A549 (cell line): ENCODE data around the gene AFF3. TPM values are rescaled to one million over a fixed set of nuclear protein-coding genes. Genes with fewer than 3 reads are reported as not detected.

Experiments
- ATAC-seq, 2 experiments: fragments of 200-7000 bp in 1 of 2; fragments of >200 bp in 1 of 2; cut with Nextera tagmentation in 1 of 2; cut with Tn5 transposase in 1 of 2; 3 replicates each; pipeline versions ENCODE4 v1.8.0 to v1.9.1; 2018 to 2020; ENCODE audit warnings: mild to moderate bottlenecking in 1 of 2, moderate library complexity in 1 of 2
- CTCF ChIA-PET: fragments of 300-600 bp; sonication (Branson Sonifier 250); formaldehyde crosslinking; extraction: SDS; loops from one replicate; lab custom pipeline; 2021; ENCODE audit warnings: antibody characterized with exemption, inconsistent platforms; lab: Yijun Ruan, JAX
- POLR2A ChIA-PET: fragments of 350-600 bp; formaldehyde crosslinking; extraction: SDS; loops from one replicate; lab custom pipeline; 2021; ENCODE audit warnings: antibody characterized with exemption, inconsistent platforms; lab: Yijun Ruan, JAX
- DNase-seq, 2 experiments: peaks; one replicate each; pipeline versions ENCODE4 v3.0.0 to v3.0.0-alpha.2; 2011 to 2016; ENCODE audit warnings: low read depth in 1 of 2, low spot score in 1 of 2
- FAIRE-seq: peaks from 2 replicates; lab custom pipeline; 2011; peaks lifted over from hg19 to GRCh38; lab: Jason Lieb, UNC
- H3K27ac ChIP-seq, 2 experiments: fragments of >200 bp; sonication (Bioruptor Twin); formaldehyde crosslinking; 3 replicates each; pipeline ENCODE4 v1.5.1; 2016 to 2017
- H3K4me1 ChIP-seq: fragments of >200 bp; sonication (Bioruptor Twin); formaldehyde crosslinking; 3 replicates; pipeline ENCODE4 v1.6.1; 2016
- H3K4me2 ChIP-seq: fragments of >200 bp; sonication (Bioruptor Twin); formaldehyde crosslinking; 3 replicates; pipeline ENCODE4 v1.6.1; 2016
- H3K4me3 ChIP-seq: fragments of >200 bp; sonication (Bioruptor Twin); formaldehyde crosslinking; 3 replicates; pipeline ENCODE4 v1.5.1; 2016
- H3K9me3 ChIP-seq: fragments of >200 bp; sonication (Bioruptor Twin); formaldehyde crosslinking; 3 replicates; pipeline ENCODE4 v1.6.1; 2016
- BHLHE40 ChIP-seq: IDR thresholded peaks from 2 replicates; pipeline ENCODE4 v1.6.1; 2012; ENCODE audit warnings: low read depth, low read length, inconsistent platforms
- CEBPB ChIP-seq, 2 experiments: fragments of >200 bp in 1 of 2; sonication (Bioruptor Twin) in 1 of 2; formaldehyde crosslinking in 1 of 2; IDR thresholded peaks; 2 replicates each; pipeline ENCODE4 v1.6.1; 2012 to 2016
- FOSL2 ChIP-seq, 2 experiments: fragments of 450-650 bp in 1 of 2; fragments of >200 bp in 1 of 2; sonication (Bioruptor Twin) in 1 of 2; formaldehyde crosslinking; IDR thresholded peaks; 2 replicates each; pipeline versions ENCODE4 v1.5.0 to v1.6.1; 2016 to 2020; ENCODE audit warnings: mild to moderate bottlenecking in 1 of 2, moderate library complexity in 1 of 2
- FOXS1 ChIP-seq: fragments of 250-450 bp; sonication (Bioruptor Pico); IDR thresholded peaks from 2 replicates; pipeline ENCODE4 v1.5.0; 2020; ENCODE audit warnings: mild to moderate bottlenecking, moderate library complexity
- HDAC2 ChIP-seq: fragments of 200-600 bp; sonication (generic); IDR thresholded peaks from 2 replicates; pipeline ENCODE4 v1.6.1; 2016
- HES2 ChIP-seq: fragments of >200 bp; sonication (Bioruptor Twin); formaldehyde crosslinking; IDR thresholded peaks from 2 replicates; pipeline ENCODE4 v1.6.1; 2016
- HMGXB4 ChIP-seq: fragments of 250-450 bp; sonication (Bioruptor Pico); IDR thresholded peaks from 2 replicates; pipeline ENCODE4 v1.5.0; 2021; ENCODE audit warnings: mild to moderate bottlenecking, moderate library complexity, borderline replicate concordance
- HOXB5 ChIP-seq: fragments of 250-450 bp; sonication (Bioruptor Pico); IDR thresholded peaks from 2 replicates; pipeline ENCODE4 v1.5.0; 2020; ENCODE audit warnings: mild to moderate bottlenecking, moderate library complexity
- JUN ChIP-seq, 2 experiments: fragments of >200 bp; sonication (Bioruptor Twin); formaldehyde crosslinking; IDR thresholded peaks; 2 replicates in 1 of 2; 3 replicates in 1 of 2; pipeline ENCODE4 v1.6.1; 2016 to 2017
- MAFK ChIP-seq: fragments of 450-650 bp; IDR thresholded peaks from 2 replicates; pipeline ENCODE4 v1.6.1; 2014; ENCODE audit not compliant: partially characterized antibody
- MAX ChIP-seq: IDR thresholded peaks from 2 replicates; pipeline ENCODE4 v1.6.1; 2012
- MYC ChIP-seq: IDR thresholded peaks from 2 replicates; pipeline ENCODE4 v1.6.1; 2012; ENCODE audit warnings: mild to moderate bottlenecking, inconsistent platforms, low read length, improper control_type of control experiment, borderline replicate concordance
- NFE2L2 ChIP-seq: fragments of 150-350 bp; conservative IDR thresholded peaks from 2 replicates; pipeline ENCODE4 v1.6.1; 2014; ENCODE audit warnings: low read length
- NR3C1 ChIP-seq: fragments of >200 bp; sonication (Bioruptor Twin); formaldehyde crosslinking; IDR thresholded peaks from 3 replicates; pipeline ENCODE4 v1.6.1; 2017
- PBX3 ChIP-seq: IDR thresholded peaks from 2 replicates; pipeline ENCODE4 v1.6.1; 2012
- POLR2A ChIP-seq: IDR thresholded peaks from 2 replicates; pipeline ENCODE4 v1.6.1; 2012; ENCODE audit warnings: mild to moderate bottlenecking, low read length
- RARB ChIP-seq: fragments of 250-450 bp; sonication (Bioruptor Pico); IDR thresholded peaks from 2 replicates; pipeline ENCODE4 v1.8.0; 2021; ENCODE audit warnings: mild to moderate bottlenecking, moderate library complexity
- RCOR1 ChIP-seq: fragments of 150-350 bp; IDR thresholded peaks from 2 replicates; pipeline ENCODE4 v1.6.1; 2014; ENCODE audit warnings: antibody characterized with exemption, low read length, low read depth
- RFX5 ChIP-seq: fragments of 450-650 bp; IDR thresholded peaks from 2 replicates; pipeline ENCODE4 v1.7.1; 2014; ENCODE audit warnings: antibody characterized with exemption, mild to moderate bottlenecking, moderate library complexity
- RNF2 ChIP-seq: fragments of 200-600 bp; sonication (generic); IDR thresholded peaks from 2 replicates; pipeline ENCODE4 v1.6.1; 2016; ENCODE audit warnings: low read depth, mild to moderate bottlenecking, antibody characterized with exemption, moderate library complexity, borderline replicate concordance
- SREBF2 ChIP-seq: fragments of 450-650 bp; IDR thresholded peaks from 2 replicates; pipeline ENCODE4 v1.6.1; 2014; ENCODE audit warnings: mild to moderate bottlenecking, moderate library complexity
- USF2 ChIP-seq: fragments of 450-650 bp; IDR thresholded peaks from 2 replicates; pipeline ENCODE4 v1.6.1; 2014; ENCODE audit warnings: antibody characterized with exemption
- ZC3H11A ChIP-seq: fragments of 450-650 bp; IDR thresholded peaks from 2 replicates; pipeline ENCODE4 v1.6.1; 2014; ENCODE audit warnings: antibody characterized with exemption, mild to moderate bottlenecking
- ZFP36 ChIP-seq: fragments of 450-650 bp; IDR thresholded peaks from 2 replicates; pipeline ENCODE4 v1.6.1; 2014; ENCODE audit warnings: borderline replicate concordance; ENCODE audit not compliant: partially characterized antibody
- WGBS: methylation state at CpG from one replicate; pipeline ENCODE4 v1.1.6; 2017; ENCODE audit errors: missing lambda C conversion rate; 5-methylcytosine and 5-hydroxymethylcytosine counted together
- polyA plus RNA-seq, 4 experiments: library from polyadenylated mRNA; depleted of rRNA in 3 of 4; stranded (reverse); fragments of >200 nt; fragmentation: RNase III in 1 of 4; extraction: RNeasy Plus Mini Kit Qiagen cat#74134 plus additional on column Dnase treatment in 1 of 4; gene quantifications; 2 replicates in 3 of 4; 3 replicates in 1 of 4; pipeline ENCODE4 v1.2.3, GENCODE V29; 2011 to 2017

The AFF3 gene
- polyA plus RNA-seq, 2 of the 4 experiments (the other 2 are of a cell fraction) = not detected

- H3K4me1 ChIP-seq = no peaks in the 10 kb centered on the region
- H3K4me3 ChIP-seq = no peak overlapping the region
- H3K27ac ChIP-seq = no peak overlapping the region
- H3K9me3 ChIP-seq = peaks cover 1% of the 10 kb centered on the region; the same call in 2 of the 3 replicates
- no peak overlapping the region for H3K4me2 ChIP-seq
- ATAC-seq = no peak
- 51% methylated on average over 4 of the region's 4 CpGs for WGBS
- TF ChIP-seq HDAC2 = no peak
- no peak for TF ChIP-seq FOSL2 (IDR thresholded peaks at IDR 0.05)
- no peak for TF ChIP-seq FOSL2 (CRISPR knock-in tag; IDR thresholded peaks at IDR 0.05)
- no peak for TF ChIP-seq PBX3
- TF ChIP-seq SREBF2 = no peak
- TF ChIP-seq ZFP36 = no peak
- no peak for TF ChIP-seq RFX5
- FAIRE-seq = no peak
- POLR2A ChIA-PET = no interaction called here
- CTCF ChIA-PET = no interaction called here
- DNase-seq = no peak
Measured at GRCh38 chr2:99779276-99779675, 363.1 kb downstream of the AFF3 start.

GRCh38 chr2:99777656-99778290 is 364.6 kb downstream of the AFF3 start:
- no peaks in the 10 kb centered on the region for H3K4me1 ChIP-seq
- TF ChIP-seq ZFP36 (no peak), JUN (IDR thresholded peaks at IDR 0.05) (no peak), HOXB5 (no peak), CEBPB (IDR thresholded peaks at IDR 0.05) (no peak), MAX (no peak), RNF2 (no peak), HMGXB4 (CRISPR knock-in tag) (no peak), MAFK (no peak), HES2 (no peak), MYC (no peak), POLR2A (no peak), ZC3H11A (no peak), RCOR1 (no peak), NR3C1 (no peak), BHLHE40 (no peak), USF2 (no peak), NFE2L2 (no peak), RARB (CRISPR knock-in tag) (no peak), FOXS1 (CRISPR knock-in tag) (no peak)
- 31% methylated on average over 6 of the region's 6 CpGs for WGBS
- ATAC-seq (no peak), DNase-seq (no peak), FAIRE-seq (no peak)
- no peak overlapping the region for H3K4me3 ChIP-seq
- ChIA-PET CTCF (interaction anchor here (0.9 kb wide), 2 partner anchors 218 to 602 kb away, joined by 3 read pairs; no protein-coding TSS in a partner anchor), POLR2A (no interaction called here)
- no peak overlapping the region for H3K4me2 ChIP-seq
- peaks cover 3% of the 10 kb centered on the region; the same call in 2 of the 3 replicates for H3K9me3 ChIP-seq
- H3K27ac ChIP-seq = no peak overlapping the region
